ENCODE results near the gene C2orf15.

GRCh38 chr2:99183025-99183424 lies 41.5 kb downstream of the C2orf15 start:
- TF ChIP-seq CTCF (conservative IDR thresholded peaks at IDR 0.05; ENCODE audit: low read depth, low read length) (no peak), EZH2 (IDR thresholded peaks at IDR 0.05; ENCODE audit: borderline replicate concordance, low read depth, low read length, poor library complexity, severe bottlenecking) (no peak)
